NCI-H446 treated with DMSO at 0.1 percent for 48 hours (cell line): ENCODE data around the gene DDX1.

Experiments
- DNase-seq: peaks from one replicate; lab custom pipeline; 2025; lab: John Stamatoyannopoulos, UW

The DDX1 gene

DNA sequence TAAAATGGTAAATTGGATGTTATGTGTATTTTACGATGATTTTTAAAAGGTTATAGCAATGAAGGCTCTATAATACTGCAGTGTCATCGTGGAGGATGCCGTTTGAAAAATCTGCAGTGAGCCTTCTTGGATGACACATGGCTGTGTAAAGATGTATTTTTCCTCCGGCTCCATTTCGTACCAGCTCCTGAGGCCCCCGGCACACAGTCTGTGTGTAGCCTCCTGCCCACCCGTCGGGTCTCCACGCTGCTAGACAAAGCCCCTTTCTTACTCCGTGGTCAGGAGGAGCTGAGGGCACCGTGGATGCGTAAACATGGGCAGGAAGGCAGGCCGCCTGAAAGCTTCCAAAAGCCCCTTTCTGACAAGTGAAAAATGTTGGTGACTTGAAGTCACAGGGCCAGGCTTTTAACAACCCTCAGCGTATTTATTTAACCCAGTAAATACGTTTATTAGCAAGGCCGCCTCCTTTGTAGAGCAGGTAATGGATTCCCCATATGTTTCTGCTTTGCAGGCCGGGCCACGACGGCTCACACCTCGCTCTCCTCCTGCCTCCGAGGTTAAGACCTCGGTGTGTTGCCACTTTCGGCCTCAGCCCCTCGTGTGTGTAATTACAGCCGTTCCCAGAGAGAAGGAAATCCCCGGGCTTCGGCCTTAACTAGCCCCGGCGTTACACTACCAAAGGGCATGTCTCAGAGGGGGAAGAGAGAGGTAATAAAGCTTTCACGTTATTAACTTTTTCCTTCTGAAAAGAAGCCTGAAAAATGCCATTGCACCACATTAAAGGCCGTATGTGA lies 72.8 kb downstream of the DDX1 start:
- DNase-seq: no peak

DNA sequence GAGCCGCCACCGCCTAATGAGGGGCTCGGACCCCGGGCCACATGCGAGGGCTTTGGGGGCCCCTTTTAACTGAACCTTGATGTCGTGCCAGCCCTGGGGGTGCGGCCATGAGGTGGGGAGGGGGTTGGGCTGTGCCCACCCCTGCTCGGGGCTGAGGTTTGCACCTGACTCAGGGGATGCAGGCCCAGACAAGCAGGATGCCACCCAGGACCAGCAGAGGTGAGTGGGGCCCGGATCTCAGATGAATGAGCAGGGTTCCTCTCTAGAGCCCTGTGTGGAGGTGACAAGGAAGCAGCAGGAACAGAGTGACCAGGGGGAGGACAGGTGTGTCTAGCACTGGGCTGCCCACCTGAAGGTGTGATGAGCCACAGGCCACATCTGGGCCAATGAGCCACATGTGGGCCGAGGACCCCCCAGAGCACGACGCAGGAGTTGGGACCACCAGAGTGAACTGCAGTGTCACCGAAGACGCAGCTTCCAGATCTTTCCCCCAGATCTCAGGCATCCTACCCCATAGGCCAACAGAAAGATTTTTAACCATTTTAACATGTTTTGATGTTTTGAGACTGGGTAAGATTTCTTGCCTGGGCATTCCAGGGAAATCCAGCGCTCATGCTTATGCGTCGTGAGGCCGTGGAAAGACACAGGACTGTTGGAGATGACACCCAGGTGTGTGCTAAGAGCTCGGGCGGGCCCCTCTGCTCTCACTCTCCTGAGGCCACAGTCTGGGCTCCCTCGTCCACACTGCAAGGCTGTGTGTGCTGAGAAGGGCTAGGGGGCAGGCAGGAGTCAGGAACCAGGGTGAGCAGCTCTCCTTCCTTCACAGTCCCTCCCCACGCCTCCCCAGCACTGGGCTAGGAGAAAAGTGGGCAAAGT lies 73.6 kb downstream of the DDX1 start:
- no peak for DNase-seq

DNA sequence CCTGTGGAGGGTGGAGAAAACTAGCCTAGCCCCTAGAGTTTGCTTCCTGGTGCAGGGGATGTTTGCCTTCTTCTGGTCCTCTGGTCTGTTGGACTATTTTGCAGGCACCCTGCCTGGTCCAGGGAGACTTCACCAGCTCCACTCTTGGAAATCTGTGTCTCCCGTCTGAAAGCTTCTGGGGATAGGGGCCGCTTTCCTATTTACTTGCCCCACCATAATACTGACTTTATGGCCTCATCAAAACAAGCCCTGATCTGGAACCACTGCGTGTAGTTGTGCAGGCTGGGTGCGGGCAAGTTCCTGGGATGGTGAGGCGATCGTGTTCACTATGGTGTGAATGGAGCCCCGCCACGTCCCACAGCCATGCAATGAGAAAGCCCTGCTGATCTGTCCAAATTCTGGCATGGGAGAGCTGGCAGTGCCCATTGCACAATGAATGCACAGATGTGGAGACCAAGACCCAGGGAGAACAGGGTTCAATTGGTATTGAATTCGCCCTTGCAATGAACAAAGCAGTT lies 74.3 kb downstream of the DDX1 start:
- no peak for DNase-seq

DNA sequence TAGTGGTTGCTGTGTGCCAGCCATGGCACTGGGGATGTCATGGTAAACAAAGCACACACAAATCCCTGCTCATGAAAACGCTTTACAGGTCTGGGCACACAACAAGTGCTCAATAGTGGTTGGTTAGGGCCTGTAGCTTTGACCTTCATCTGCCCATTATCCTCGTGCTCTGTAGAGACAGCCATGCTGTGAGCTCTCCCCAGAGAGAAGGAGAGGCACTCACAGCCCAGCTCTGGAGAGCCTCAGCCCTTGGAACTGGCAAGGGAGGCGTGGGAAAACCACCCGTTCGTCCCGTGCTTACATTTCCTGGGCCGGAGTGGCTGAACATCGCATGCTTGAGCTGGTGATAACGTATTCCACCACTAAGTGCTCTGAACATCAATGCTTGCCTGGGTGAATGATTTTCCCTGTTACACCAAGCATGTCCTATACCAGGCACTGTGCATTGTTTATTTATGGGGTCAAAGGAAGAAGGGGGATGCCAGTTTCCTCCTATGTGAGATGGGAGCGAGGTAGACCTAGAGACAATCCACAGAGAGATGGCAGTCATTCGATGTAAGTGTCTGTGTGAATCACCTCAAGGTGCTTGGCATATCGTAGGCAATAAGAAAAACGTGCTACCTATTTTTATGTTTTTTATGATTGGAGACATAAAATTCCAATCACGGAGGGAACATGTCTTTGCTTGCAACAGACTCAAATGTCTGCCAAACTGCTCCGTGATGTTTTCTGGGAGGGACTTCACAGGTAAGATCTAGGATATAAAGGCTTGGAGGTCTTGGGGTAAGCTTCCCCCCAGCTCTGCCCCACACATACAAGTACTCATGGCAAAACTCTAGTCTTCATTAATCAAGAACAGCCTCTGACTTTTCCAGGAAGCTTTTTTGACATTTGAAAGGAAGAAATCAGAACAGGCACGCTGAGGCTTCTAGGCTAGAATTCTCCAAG lies 75.5 kb downstream of the DDX1 start:
- DNase-seq: no peak

DNA sequence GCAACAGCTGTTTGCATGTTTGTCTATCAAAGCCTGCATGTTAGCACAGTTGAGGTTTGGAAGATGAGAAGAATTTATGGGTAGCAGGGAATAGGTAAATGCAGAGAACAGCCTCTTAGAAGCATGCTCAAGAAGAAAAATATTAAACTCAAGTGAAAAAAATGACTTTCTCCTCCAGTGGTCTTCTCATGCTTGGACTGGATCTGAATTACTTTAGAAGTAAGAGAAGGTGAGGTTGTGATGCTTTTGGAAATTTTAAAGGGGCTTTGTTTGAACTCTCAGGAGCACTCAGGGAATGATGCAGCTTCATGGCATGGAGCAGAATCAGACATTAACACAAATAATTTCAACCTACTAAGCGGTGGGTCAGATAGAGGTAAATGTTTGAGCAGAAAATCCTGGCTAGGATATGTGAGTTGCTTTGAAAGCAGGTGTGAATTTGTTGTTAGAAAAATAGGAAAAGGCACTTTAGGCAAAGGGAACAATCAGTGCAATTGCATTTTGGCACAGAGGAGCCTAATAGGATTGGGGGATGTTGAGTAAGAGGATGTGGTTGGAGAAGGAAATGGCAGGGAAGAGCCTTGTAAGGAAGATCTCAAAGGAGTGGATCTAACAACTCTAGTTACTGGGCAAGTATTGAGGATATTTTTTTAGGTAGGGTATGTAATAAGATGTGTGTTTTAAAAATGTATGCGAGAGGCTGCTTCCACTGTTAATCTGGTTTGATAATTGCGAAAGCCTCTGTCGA lies 76.3 kb downstream of the DDX1 start:
- DNase-seq: no peak

DNA sequence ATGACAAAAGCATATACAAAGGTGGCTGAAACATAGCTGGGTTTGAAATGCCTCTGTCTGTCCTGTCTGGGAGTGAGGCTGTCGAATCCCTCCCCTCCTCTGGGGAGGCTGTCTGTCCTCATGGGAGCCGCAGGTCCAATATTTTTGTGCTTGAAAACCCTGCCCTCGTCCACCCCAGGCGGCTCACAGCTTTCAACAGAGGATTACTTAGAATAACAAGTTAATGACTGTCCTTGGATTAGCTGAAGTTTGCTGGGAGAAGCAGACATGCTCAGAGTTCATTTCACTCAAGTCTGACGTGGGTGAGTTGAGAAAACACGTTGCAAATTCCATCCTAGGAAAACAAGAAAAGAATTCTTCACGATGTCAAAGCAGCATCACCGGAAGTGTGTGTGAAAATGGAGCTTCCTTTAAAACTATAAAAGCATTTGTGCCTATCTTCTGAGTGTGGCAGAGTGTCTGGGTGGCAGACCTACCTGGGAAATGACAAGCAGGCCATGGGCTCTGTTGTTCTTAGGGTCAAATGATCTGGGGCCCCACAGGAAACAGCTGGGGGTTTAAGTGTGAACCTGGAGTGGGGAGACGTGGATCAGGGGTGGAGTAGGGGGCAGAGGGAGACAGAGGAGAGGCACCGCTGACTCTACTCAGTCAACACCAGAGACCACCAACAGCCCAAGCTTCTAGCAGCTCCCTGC lies 77.1 kb downstream of the DDX1 start:
- no peak for DNase-seq

DNA sequence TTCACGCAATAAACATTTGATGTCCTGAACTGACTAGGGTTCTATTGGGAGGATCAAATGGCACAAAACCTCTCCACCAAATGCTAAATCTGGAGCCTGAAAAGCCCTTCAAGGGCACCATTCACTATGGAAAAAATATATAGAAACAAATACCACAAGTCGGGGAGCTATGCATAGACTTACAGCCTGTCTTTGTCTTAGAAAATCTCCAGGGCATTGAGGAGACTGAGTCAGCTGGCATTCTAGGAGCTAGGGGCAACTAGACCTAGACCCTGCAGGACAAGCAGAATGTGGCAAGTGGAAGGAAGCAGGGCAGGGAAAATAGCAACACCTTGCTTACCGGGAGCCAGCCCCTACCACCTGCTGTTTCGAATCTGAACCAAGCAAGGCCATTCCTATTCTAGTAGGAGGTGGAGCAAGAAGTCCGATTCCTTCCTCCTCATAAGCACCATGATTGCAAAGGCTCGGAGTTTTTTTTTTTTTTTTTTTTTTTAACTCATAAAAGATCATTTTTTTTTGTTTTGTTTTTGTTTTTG lies 77.8 kb downstream of the DDX1 start:
- no peak for DNase-seq

DNA sequence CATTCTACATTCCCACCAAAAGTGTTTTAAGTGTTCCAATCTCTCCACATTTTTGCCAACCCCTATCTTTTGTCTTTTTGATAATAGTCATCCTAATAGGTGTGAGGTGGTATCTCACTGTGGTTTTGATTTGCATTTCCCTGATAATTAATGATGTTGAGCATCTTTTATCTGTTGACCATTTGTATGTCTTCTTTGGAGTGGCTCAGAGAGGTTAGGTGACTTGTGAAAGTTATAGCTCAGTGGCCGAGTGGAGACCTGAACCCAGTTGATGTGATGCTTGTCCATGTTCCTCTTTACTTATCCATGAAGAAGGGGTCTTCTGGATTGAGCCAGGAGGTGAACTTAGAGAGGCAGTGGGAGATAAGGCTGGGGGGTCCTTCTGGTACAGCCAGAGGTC lies 78.8 kb downstream of the DDX1 start:
- DNase-seq: no peak

DNA sequence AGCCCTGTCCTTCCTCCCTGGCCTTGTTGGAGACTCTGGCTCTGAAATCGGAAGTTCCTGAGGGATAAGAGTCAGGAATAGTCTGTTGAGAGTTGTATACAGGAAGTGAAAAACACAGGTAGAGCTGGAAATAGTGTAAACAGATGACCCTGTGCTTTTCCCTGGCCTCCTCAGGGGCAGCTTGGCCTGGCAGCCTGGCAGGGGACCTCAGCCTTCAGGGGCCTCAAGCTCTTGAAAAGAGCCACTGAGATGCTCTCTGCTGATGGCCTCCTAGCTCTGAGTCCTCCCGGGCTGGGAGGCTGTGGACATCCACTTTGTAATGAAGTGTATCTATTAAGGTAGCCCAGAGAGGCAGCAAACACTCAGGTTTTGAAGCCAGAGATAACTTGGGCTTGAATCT lies 79.3 kb downstream of the DDX1 start:
- no peak for DNase-seq

DNA sequence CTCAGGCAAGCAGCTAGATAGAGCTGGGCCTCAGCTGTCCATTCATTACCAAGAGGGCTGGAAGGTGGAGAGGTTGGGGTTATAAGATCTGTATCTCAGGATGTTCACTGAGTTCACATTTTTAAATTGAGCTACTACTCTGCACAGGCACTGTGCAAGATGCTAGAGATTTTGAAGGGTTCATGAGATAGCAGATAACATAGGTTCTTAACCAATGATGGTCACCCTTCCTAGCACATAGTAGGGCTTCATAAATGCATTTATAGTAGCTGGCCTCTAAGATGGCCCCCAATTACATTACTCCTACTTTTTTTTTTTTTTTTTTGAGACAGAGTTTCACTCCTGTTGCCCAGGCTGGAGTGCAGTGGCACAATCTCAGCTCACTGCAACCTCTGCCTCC lies 79.7 kb downstream of the DDX1 start:
- DNase-seq: no peak

DNA sequence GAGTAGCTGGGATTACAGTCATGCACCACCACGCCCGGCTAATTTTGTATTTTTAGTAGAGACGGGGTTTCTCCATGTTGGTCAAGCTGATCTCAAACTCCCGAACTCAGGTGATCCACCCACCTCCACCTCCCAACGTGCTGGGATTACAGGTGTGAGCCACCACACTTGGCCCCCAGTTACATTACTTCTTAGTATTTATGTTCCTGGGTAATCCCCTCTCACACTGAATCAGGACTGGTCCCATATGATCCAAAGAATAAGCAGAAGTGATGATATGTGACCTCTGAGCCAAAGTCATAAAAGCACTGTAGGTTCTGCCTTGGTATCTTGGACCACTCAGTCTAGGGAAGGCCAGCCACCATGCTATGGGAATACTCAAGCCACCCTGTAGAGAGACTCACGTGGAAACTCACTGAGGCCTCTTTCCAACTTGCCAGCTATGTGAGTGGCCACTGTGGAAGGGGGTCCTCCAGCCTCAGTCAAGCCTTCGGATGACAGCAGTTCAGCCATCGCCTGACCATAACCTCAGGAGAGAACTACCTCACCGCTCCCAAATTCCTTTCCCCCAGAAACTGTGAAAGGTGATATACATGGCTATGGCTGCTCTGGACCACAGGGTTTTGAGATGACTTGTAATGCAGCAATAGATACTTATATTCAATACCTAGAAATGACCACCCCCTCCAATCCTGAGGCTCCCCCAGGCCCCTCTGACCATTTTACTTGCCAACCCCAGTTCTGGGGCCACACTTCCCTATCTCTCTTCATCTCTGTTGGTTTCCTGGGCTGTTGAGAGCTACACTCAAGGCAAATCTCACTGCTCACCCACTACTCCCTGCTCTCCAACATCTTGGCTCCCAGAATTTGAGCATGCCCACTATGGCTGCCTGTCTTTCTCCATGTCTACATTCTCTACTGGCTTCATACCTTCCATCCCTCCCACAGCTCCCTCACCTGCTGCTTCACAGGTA lies 80.5 kb downstream of the DDX1 start:
- DNase-seq: no peak

DNA sequence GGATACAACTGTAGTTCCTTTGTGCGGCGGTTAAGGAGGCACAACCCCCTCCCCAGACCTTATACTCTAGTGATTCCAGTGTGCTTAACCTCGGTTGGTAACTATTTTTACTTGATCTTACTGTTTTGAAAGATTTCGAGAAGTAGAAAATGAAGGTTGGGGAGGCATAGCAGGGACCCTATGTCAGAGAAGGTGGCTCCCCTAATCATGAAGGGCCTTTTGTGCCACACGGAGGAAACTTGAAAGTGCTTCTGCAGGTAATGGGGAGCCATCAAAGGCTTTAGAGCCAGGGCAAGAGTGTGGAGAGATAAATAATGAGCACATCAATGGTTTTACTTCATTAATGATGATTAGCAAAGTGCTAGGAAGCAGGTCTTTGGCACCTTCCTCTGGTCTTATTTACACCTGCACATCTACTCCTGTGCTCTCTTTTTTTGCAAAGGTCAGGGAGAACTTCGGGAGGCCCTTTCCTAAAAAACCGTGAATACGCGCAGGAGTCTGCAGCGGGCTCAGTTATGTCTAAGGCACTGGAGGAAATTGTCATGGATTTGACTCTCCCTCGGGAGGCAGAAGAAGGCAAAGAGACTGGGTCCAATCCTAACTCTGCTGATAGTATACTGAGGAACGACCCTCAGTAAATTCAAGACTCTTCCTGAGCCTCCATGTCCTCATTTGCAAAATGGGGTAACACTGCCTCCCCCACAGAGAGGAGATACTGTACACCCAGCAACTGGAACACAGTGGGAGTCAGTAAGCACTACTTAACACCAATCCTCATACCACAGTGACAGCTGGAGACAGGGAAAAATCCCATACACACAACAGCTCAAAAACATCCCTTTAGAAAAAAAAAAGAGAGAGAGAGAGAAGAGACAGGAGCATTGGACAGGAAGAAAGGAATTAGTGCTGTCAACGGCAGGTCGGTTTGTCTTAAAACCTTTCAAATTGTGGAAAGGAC lies 81.6 kb downstream of the DDX1 start:
- DNase-seq: no peak

DNA sequence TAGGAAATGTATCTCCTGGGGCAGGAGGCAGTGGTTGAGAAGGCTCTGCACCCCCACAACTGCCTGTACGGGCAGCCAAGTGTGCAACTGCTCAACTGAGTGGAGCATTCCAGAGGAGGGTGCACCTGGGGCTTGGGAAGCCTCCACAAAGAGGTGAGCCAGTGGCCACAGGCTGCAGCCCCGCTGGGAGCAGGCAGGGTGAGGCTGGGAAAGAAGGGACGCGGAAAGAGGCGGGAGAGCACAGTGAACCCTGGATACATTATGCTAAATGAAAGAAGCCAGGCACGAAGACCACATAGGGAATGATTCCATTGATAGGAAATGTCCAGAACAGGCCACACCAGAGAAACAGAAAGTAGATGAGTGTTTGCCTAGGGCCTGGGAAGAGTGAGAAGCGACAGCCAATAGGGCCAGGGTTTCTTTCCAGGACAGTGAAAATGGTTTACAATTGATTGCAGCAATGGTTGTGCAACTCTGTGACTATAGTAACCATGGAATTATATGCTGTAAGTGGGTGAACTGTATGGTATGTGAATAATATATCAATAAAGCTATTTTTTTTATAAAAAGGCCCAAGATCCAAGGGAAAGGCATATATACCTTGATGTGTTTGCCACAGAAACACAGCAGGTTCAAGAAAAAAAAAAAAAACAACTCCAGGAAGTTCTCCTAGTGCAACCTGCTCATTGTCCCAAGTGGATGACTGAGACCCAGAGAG lies 82.4 kb downstream of the DDX1 start:
- no peak for DNase-seq

DNA sequence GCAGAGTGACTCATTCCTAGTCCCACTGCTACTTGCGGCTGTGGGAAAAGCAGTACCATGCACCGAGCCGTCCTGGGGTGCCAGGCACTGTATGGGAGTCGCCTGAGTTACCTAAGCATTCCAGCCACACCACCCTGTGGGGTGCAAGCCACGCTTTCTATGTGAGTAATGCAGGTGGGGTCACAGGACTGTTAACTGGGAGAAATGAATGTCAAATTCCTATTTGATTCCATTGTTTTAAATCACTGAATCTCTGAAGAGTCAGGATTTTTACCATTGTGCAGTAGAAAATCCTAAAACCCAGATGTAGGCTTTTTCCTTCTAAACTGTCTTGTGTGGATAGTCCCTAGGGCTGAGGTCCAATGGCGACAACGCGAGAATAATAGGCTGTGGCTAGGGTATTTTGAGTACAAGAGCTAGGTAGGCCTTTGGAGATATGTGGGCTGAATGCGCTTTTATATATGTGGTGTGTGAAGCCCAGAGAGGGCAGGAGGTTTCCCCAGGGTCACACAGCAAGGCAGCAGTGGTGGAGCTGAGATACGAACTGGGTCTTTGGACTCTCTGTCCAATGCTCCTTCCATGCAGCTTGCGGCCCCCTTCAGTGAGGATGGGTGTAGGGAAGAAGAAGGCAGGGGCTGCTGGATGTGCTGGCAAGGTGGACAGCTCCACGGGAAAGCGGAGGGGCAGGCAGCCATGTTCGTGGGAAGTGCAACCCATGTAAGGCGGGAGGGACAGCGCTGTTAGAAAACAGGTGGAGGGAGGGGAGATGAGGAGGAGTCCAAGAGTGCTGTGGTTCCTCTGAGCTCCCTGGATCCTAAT lies 83.2 kb downstream of the DDX1 start:
- no peak for DNase-seq

DNA sequence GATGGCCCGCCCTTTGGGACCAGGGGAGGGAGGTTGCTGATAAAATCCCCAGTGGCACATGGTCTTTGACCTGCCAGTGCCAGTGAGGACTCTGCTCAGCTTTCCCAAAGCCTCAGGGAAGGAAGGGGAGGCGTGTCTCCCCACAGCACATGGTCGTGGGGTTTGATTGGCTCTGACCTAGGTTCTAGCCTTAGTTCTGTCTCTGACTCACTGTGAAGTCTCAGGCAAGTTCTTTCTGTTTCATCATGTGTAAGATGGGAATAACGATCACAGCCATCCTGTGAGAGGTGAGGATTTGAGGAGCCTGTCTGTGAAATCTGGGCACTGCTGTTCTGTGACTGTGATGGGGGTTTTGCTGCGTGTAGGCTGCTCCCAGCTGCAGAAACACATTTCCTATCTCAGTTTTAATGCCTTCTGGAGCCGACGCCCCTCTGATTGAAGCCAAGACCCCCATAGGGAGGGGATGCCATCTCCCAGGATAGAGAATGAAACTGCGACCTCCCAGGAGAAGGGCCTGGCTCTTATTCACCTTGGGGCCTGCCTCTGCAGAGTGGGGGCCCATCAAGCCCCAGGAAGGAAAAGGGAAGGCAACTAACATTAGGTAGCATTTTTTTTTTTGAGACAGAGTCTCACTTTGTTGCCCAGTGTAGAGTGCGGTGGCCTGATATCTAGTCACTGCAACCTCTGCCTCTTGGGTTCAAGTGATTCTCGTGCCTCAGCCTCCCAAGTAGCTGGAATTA lies 84.0 kb downstream of the DDX1 start:
- DNase-seq: no peak
